GDM1 (cell line): Measurements from ENCODE around the gene DVL3.

Experiments
- DNase-seq: peaks from one replicate; lab custom pipeline; 2025; lab: John Stamatoyannopoulos, UW

The DVL3 gene

GRCh38 chr3:184211297-184211696 lies 56.1 kb downstream of the DVL3 start:
- no peak for DNase-seq

DNA sequence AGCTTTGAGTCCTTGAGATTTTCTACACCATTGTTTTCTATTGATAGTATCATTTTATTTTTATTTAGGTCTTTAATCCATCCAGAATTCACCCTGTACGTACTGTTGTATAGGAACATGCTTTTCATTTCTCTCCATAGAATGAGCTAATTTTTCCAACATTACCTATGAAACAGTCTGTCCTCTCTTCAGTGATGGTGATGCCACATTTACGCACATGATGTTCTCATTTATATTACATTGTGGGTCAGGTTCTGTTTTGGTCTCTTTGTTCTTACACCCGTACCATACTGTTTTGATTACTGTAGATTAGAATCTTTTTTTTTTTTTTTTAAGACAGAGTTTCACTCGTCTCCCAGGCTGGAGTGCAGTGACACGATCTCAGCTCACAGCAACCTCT lies 56.5 kb downstream of the DVL3 start:
- no peak for DNase-seq

DNA sequence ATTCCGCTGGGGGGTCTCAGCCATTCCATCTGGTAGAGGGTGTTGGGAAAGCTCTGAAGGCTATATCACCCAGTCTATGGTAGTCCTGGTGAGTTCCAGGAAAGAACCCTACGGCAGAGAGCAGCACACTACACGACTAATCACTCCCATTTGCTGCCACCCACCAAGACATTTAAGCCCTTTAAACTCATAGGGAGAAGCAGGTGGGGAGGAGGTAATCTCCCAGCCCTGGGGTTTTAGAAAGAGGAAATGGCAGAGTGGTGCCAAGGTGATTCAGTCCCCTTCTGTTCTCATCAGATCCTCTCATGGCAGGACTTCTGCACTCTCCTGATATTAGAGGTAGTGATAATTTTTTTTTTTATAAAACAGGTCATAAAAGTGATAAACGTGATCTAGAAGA lies 63.6 kb downstream of the DVL3 start:
- DNase-seq = no peak

GRCh38 chr3:184222521-184222920 lies 67.3 kb downstream of the DVL3 start:
- DNase-seq = no peak
